ENCODE data around the gene AGTPBP1. TPM values are rescaled to one million over a fixed set of nuclear protein-coding genes. Genes with fewer than 3 reads are reported as not detected.

AGTPBP1 gene
- total and polyA plus RNA-seq, 4 experiments from 2014 or later = 27.5 to 56.7 (median 42.9) TPM

- no peak overlapping the region for H3K27ac Mint-ChIP-seq
Measured at GRCh38 chr9:85685081-85685480, 56.7 kb downstream of the AGTPBP1 start.

GRCh38 chr9:85676790-85677189 is 65.0 kb downstream of the AGTPBP1 start:
- no peaks in the 10 kb centered on the region for H3K4me1 ChIP-seq (ENCODE audit: insufficient read depth, low read length)
- no peak for DNase-seq
- H3K36me3 ChIP-seq (ENCODE audit: insufficient read depth, low read length) = peaks cover 2% of the 10 kb centered on the region
- no peak overlapping the region for H3K4me3 ChIP-seq (ENCODE audit: low read length in 2 of 2)
- Mint-ChIP-seq H3K4me1 (peaks cover 0 to 3% (median under 1%) of the 10 kb centered on the region in 4 donors), H3K9me3 (no peaks in the 10 kb centered on the region), H3K36me3 (peaks cover 34% of the 10 kb centered on the region in 2 donors), H3K4me3 (no peak overlapping the region), H3K27me3 (no peaks in the 10 kb centered on the region), H3K27ac (no peak overlapping the region)
- no peak overlapping the region for H3K27ac ChIP-seq (ENCODE audit: low read depth, low read length)
- intact Hi-C loops (cut with micrococcal nuclease) = no loop called here
- CTCF ChIA-PET (ENCODE audit: partially characterized antibody) = no interaction called here
- H3K9me3 ChIP-seq (ENCODE audit: control insufficient read depth in 1 of 2, low read length in 2 of 2) = no peaks in the 10 kb centered on the region
- no peaks in the 10 kb centered on the region for H3K27me3 ChIP-seq (ENCODE audit: insufficient read depth, low read length)
- POLR2A ChIA-PET (ENCODE audit: partially characterized antibody) = no interaction called here

More at GRCh38 chr9:85685081-85685480, 56.7 kb downstream of the AGTPBP1 start:
- no peaks in the 10 kb centered on the region for H3K4me1 ChIP-seq (ENCODE audit: insufficient read depth, low read length)
- Mint-ChIP-seq H3K27me3 (no peaks in the 10 kb centered on the region), H3K4me3 (no peak overlapping the region), H3K4me1 (peaks cover 6 to 27% (median 15%) of the 10 kb centered on the region in 4 donors), H3K9me3 (peaks cover 0 to 4% (median 0%) of the 10 kb centered on the region in 8 donors), H3K36me3 (peaks cover 47 to 51% of the 10 kb centered on the region in 2 donors)
- no peak overlapping the region for H3K4me3 ChIP-seq (ENCODE audit: low read length in 2 of 2)
- H3K9me3 ChIP-seq (ENCODE audit: control insufficient read depth in 1 of 2, low read length in 2 of 2) = no peaks in the 10 kb centered on the region
- intact Hi-C loops (cut with micrococcal nuclease) = no loop called here
- ChIA-PET CTCF (ENCODE audit: partially characterized antibody) (interaction anchor here (2.3 kb wide), 1 partner anchor 13 kb away, joined by 8 read pairs; no protein-coding TSS in a partner anchor), POLR2A (ENCODE audit: partially characterized antibody) (no interaction called here)
- H3K27ac ChIP-seq (ENCODE audit: low read depth, low read length) = no peak overlapping the region
- no peaks in the 10 kb centered on the region for H3K27me3 ChIP-seq (ENCODE audit: insufficient read depth, low read length)
- DNase-seq = no peak
- no peaks in the 10 kb centered on the region for H3K36me3 ChIP-seq (ENCODE audit: insufficient read depth, low read length)

DNA sequence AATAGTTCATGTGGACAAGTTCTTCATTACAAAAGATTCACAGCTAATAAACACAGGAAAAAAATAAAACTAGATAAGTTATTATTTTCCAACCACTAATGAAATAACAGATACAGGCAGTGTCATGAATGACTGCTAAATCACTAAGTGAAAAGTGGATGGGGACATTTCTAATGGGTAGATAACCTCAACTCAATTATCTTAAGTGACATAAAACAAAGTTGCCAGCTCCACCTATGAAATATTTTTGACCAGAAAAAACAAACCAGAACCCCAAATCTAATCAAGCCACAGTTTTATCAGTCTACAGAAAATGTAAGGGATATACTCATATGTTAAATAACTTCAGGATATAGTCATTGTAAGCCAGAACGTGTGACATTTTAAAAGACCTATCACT is 74.4 kb downstream of the AGTPBP1 start:
- Histone ChIP-seq H3K9me3 (ENCODE audit: control insufficient read depth in 1 of 2, low read length in 2 of 2) (no peaks in the 10 kb centered on the region), H3K27ac (ENCODE audit: low read depth, low read length) (no peak overlapping the region), H3K4me3 (ENCODE audit: low read length in 2 of 2) (no peak overlapping the region), H3K27me3 (ENCODE audit: insufficient read depth, low read length) (no peaks in the 10 kb centered on the region), H3K4me1 (ENCODE audit: insufficient read depth, low read length) (no peaks in the 10 kb centered on the region), H3K36me3 (ENCODE audit: insufficient read depth, low read length) (peaks cover 6% of the 10 kb centered on the region)
- POLR2A ChIA-PET (ENCODE audit: partially characterized antibody) = no interaction called here
- H3K36me3 Mint-ChIP-seq = peaks cover 40 to 52% of the 10 kb centered on the region in 2 donors
- CTCF ChIA-PET (ENCODE audit: partially characterized antibody) = interaction anchor here (0.9 kb wide), 1 partner anchor 21 kb away, joined by 3 read pairs; no protein-coding TSS in a partner anchor
- no peak for DNase-seq
- no peak overlapping the region for H3K4me3 Mint-ChIP-seq
- H3K9me3 Mint-ChIP-seq = no peaks in the 10 kb centered on the region
- H3K4me1 Mint-ChIP-seq = peaks cover 0 to 4% (median under 1%) of the 10 kb centered on the region in 4 donors
- intact Hi-C loops (cut with micrococcal nuclease) = no loop called here
- H3K27ac Mint-ChIP-seq = peak overlapping the region in 1 of 7 donors; percentile 19
- no peaks in the 10 kb centered on the region for H3K27me3 Mint-ChIP-seq

GRCh38 chr9:85666086-85666485 is 75.7 kb downstream of the AGTPBP1 start:
- Histone ChIP-seq H3K36me3 (ENCODE audit: insufficient read depth, low read length) (no peaks in the 10 kb centered on the region), H3K9me3 (ENCODE audit: control insufficient read depth in 1 of 2, low read length in 2 of 2) (no peaks in the 10 kb centered on the region), H3K4me1 (ENCODE audit: insufficient read depth, low read length) (no peaks in the 10 kb centered on the region), H3K27ac (ENCODE audit: low read depth, low read length) (no peak overlapping the region), H3K4me3 (ENCODE audit: low read length in 2 of 2) (no peak overlapping the region), H3K27me3 (ENCODE audit: insufficient read depth, low read length) (no peaks in the 10 kb centered on the region)
- Mint-ChIP-seq H3K27ac (no peak overlapping the region), H3K9me3 (no peaks in the 10 kb centered on the region), H3K36me3 (peaks cover 35 to 40% of the 10 kb centered on the region in 2 donors), H3K27me3 (no peaks in the 10 kb centered on the region), H3K4me1 (peaks cover 0 to 5% (median 1%) of the 10 kb centered on the region in 4 donors), H3K4me3 (no peak overlapping the region)
- intact Hi-C loops (cut with micrococcal nuclease) = no loop called here
- CTCF ChIA-PET (ENCODE audit: partially characterized antibody) = no interaction called here
- no peak for DNase-seq
- POLR2A ChIA-PET (ENCODE audit: partially characterized antibody) = no interaction called here

GRCh38 chr9:85662573-85662972 is 79.2 kb downstream of the AGTPBP1 start:
- CTCF ChIA-PET (ENCODE audit: partially characterized antibody) = no interaction called here
- peaks cover 23 to 25% of the 10 kb centered on the region in 2 donors for H3K36me3 Mint-ChIP-seq

DNA sequence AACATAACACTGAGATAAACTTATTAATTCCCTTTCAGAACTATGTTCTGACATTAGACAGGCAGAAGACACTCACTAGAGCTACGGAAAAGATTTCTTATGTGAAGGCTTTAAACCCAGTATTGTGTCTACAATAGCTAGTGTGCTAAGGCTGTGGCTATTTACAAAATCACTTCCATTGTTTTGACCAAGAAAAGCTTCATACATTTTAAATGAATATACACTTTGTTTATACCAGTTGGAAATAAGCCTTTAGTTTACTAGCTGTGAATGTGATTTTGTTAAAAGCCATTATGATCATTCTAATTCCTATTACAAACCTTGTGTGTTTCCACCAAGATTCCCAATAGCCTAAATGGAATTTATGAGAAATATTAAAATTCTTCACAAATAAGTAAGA is 83.0 kb downstream of the AGTPBP1 start:
- no peak overlapping the region for H3K4me3 ChIP-seq (ENCODE audit: low read length in 2 of 2)
- Mint-ChIP-seq H3K4me3 (no peak overlapping the region), H3K27ac (no peak overlapping the region), H3K9me3 (no peaks in the 10 kb centered on the region), H3K27me3 (no peaks in the 10 kb centered on the region), H3K36me3 (peaks cover 16 to 19% of the 10 kb centered on the region in 2 donors), H3K4me1 (peaks cover 0 to 5% (median 1%) of the 10 kb centered on the region in 4 donors)
- no peaks in the 10 kb centered on the region for H3K27me3 ChIP-seq (ENCODE audit: insufficient read depth, low read length)
- H3K36me3 ChIP-seq (ENCODE audit: insufficient read depth, low read length) = no peaks in the 10 kb centered on the region
- POLR2A ChIA-PET (ENCODE audit: partially characterized antibody) = no interaction called here
- CTCF ChIA-PET (ENCODE audit: partially characterized antibody) = interaction anchor here (0.6 to 1.3 kb wide), 2 partner anchors 49 to 166 kb away, joined by 3 to 4 read pairs; no protein-coding TSS in a partner anchor
- no peak for DNase-seq
- no peak overlapping the region for H3K27ac ChIP-seq (ENCODE audit: low read depth, low read length)
- H3K9me3 ChIP-seq (ENCODE audit: control insufficient read depth in 1 of 2, low read length in 2 of 2) = no peaks in the 10 kb centered on the region
- no peaks in the 10 kb centered on the region for H3K4me1 ChIP-seq (ENCODE audit: insufficient read depth, low read length)
- intact Hi-C loops (cut with micrococcal nuclease) = no loop called here

More at GRCh38 chr9:85662573-85662972, 79.2 kb downstream of the AGTPBP1 start:
- H3K4me3 Mint-ChIP-seq = no peak overlapping the region
- H3K36me3 ChIP-seq (ENCODE audit: insufficient read depth, low read length) = no peaks in the 10 kb centered on the region
- H3K27ac Mint-ChIP-seq = peak overlapping the region in 2 of 7 donors; percentile 53 to 71
- DNase-seq = no peak
- H3K27me3 Mint-ChIP-seq = no peaks in the 10 kb centered on the region
- POLR2A ChIA-PET (ENCODE audit: partially characterized antibody) = no interaction called here
- no peaks in the 10 kb centered on the region for H3K9me3 Mint-ChIP-seq
- no peaks in the 10 kb centered on the region for H3K9me3 ChIP-seq (ENCODE audit: control insufficient read depth in 1 of 2, low read length in 2 of 2)
- H3K4me3 ChIP-seq (ENCODE audit: low read length in 2 of 2) = no peak overlapping the region
- no peaks in the 10 kb centered on the region for H3K27me3 ChIP-seq (ENCODE audit: insufficient read depth, low read length)
- intact Hi-C loops (cut with micrococcal nuclease) = no loop called here
- no peak overlapping the region for H3K27ac ChIP-seq (ENCODE audit: low read depth, low read length)
- no peaks in the 10 kb centered on the region for H3K4me1 ChIP-seq (ENCODE audit: insufficient read depth, low read length)
- peaks cover 0 to 5% (median 1%) of the 10 kb centered on the region in 4 donors for H3K4me1 Mint-ChIP-seq

- Mint-ChIP-seq H3K9me3 (no peaks in the 10 kb centered on the region), H3K36me3 (peaks cover 42 to 49% of the 10 kb centered on the region in 2 donors), H3K4me1 (peaks cover 0 to 2% (median 0%) of the 10 kb centered on the region in 4 donors), H3K4me3 (no peak overlapping the region), H3K27ac (peak overlapping the region in 2 of 7 donors; percentile 9 to 23), H3K27me3 (no peaks in the 10 kb centered on the region)
- ChIA-PET CTCF (ENCODE audit: partially characterized antibody) (no interaction called here), POLR2A (ENCODE audit: partially characterized antibody) (no interaction called here)
- no peaks in the 10 kb centered on the region for H3K9me3 ChIP-seq (ENCODE audit: control insufficient read depth in 1 of 2, low read length in 2 of 2)
- no peak for DNase-seq
- no peak overlapping the region for H3K4me3 ChIP-seq (ENCODE audit: low read length in 2 of 2)
- no peaks in the 10 kb centered on the region for H3K4me1 ChIP-seq (ENCODE audit: insufficient read depth, low read length)
- no peak overlapping the region for H3K27ac ChIP-seq (ENCODE audit: low read depth, low read length)
- no peaks in the 10 kb centered on the region for H3K27me3 ChIP-seq (ENCODE audit: insufficient read depth, low read length)
- intact Hi-C loops (cut with micrococcal nuclease) = no loop called here
- H3K36me3 ChIP-seq (ENCODE audit: insufficient read depth, low read length) = no peaks in the 10 kb centered on the region
Measured at GRCh38 chr9:85653153-85653552, 88.6 kb downstream of the AGTPBP1 start.

Data from CD4-positive, alpha-beta memory T cell (primary cell).